HepG2 (cell line): ENCODE results near the gene EMC9. TPM values are rescaled to one million over a fixed set of nuclear protein-coding genes. Genes with fewer than 3 reads are reported as not detected.

Source experiments
- AHR ChIP-seq: IDR thresholded peaks from 2 replicates; pipeline ENCODE4 v1.6.1; 2018; ENCODE audit warnings: missing genetic modification reagents, missing compliant biosample characterization
- BCL3 ChIP-seq: sonication (generic); formaldehyde crosslinking; IDR thresholded peaks from 2 replicates; pipeline ENCODE4 v1.5.1; 2020; ENCODE audit warnings: mild to moderate bottlenecking, missing genetic modification reagents, moderate library complexity
- BCL6 ChIP-seq: IDR thresholded peaks from 2 replicates; pipeline ENCODE4 v1.6.1; 2016; ENCODE audit warnings: missing genetic modification reagents, missing compliant biosample characterization
- CREBL2 ChIP-seq: sonication (generic); formaldehyde crosslinking; IDR thresholded peaks from 2 replicates; pipeline ENCODE4 v1.8.1; 2023; ENCODE audit warnings: missing genetic modification reagents, mild to moderate bottlenecking, borderline replicate concordance
- DR1 ChIP-seq: sonication (generic); formaldehyde crosslinking; IDR thresholded peaks from 2 replicates; pipeline ENCODE4 v1.8.0; 2021; ENCODE audit warnings: mild to moderate bottlenecking, missing genetic modification reagents, inconsistent platforms
- E2F5 ChIP-seq: sonication (generic); formaldehyde crosslinking; conservative IDR thresholded peaks from 2 replicates; pipeline ENCODE4 v1.4.0; 2020; ENCODE audit warnings: missing genetic modification reagents
- FOXA3 ChIP-seq: IDR thresholded peaks from 2 replicates; pipeline ENCODE4 v1.6.1; 2016; ENCODE audit warnings: missing genetic modification reagents, missing compliant biosample characterization
- FOXP1 ChIP-seq, 2 experiments: fragments of 450-650 bp in 1 of 2; IDR thresholded peaks; 2 replicates each; pipeline ENCODE4 v1.6.1; 2017 to 2018; ENCODE audit warnings: antibody characterized with exemption in 1 of 2
- GZF1 ChIP-seq: sonication (generic); formaldehyde crosslinking; IDR thresholded peaks from 2 replicates; pipeline ENCODE4 v1.5.1; 2020; ENCODE audit warnings: mild to moderate bottlenecking, missing genetic modification reagents
- HMGXB4 ChIP-seq, 2 experiments: sonication (generic) in 1 of 2; formaldehyde crosslinking in 1 of 2; IDR thresholded peaks; 2 replicates each; pipeline versions ENCODE4 v1.4.0 to v1.6.1; 2018 to 2020; ENCODE audit warnings: missing genetic modification reagents in 2 of 2, borderline replicate concordance in 1 of 2, low read depth in 1 of 2, mild to moderate bottlenecking in 1 of 2, missing biosample characterization in 1 of 2
- MZF1 ChIP-seq: sonication (generic); formaldehyde crosslinking; IDR thresholded peaks from 2 replicates; pipeline ENCODE4 v1.8.1; 2023; ENCODE audit warnings: mild to moderate bottlenecking, missing genetic modification reagents, borderline replicate concordance
- PLRG1 ChIP-seq: fragments of 450-650 bp; conservative IDR thresholded peaks from 2 replicates; pipeline ENCODE4 v1.6.1; 2016
- POLR2AphosphoS2 ChIP-seq: IDR thresholded peaks from 2 replicates; pipeline ENCODE4 v1.6.1; 2011; ENCODE audit warnings: low read depth, low read length, improper control_type of control experiment
- RNF219 ChIP-seq: sonication (generic); formaldehyde crosslinking; IDR thresholded peaks from 2 replicates; pipeline ENCODE4 v1.5.0; 2020; ENCODE audit warnings: mild to moderate bottlenecking, missing genetic modification reagents
- SMARCE1 ChIP-seq: fragments of 450-650 bp; IDR thresholded peaks from 2 replicates; pipeline ENCODE4 v1.6.1; 2017; ENCODE audit warnings: borderline replicate concordance
- SNAPC5 ChIP-seq: sonication (generic); formaldehyde crosslinking; IDR thresholded peaks from 2 replicates; pipeline ENCODE4 v1.8.1; 2023; ENCODE audit warnings: mild to moderate bottlenecking, missing genetic modification reagents, borderline replicate concordance
- SP4 ChIP-seq: sonication (generic); formaldehyde crosslinking; IDR thresholded peaks from 2 replicates; pipeline ENCODE4 v1.8.1; 2023; ENCODE audit warnings: mild to moderate bottlenecking, missing genetic modification reagents
- ZNF225 ChIP-seq: sonication (generic); formaldehyde crosslinking; IDR thresholded peaks from 2 replicates; pipeline ENCODE4 v1.4.0; 2020; ENCODE audit warnings: mild to moderate bottlenecking, missing genetic modification reagents
- ZNF530 ChIP-seq: sonication (generic); formaldehyde crosslinking; IDR thresholded peaks from 2 replicates; pipeline ENCODE4 v1.5.0; 2020; ENCODE audit warnings: low read depth, mild to moderate bottlenecking, missing genetic modification reagents
- ZUFSP ChIP-seq: sonication (generic); formaldehyde crosslinking; IDR thresholded peaks from 2 replicates; pipeline ENCODE4 v1.9.0; 2021; ENCODE audit warnings: missing genetic modification reagents, mild to moderate bottlenecking, borderline replicate concordance
- polyA plus RNA-seq, 8 experiments: library from polyadenylated mRNA; depleted of rRNA in 3 of 8; stranded (reverse) in 7 of 8; unstranded in 1 of 8; fragments of >200 nt; fragmentation: Illumina TruSeq in 4 of 8; extraction: Trizol in 4 of 8; gene quantifications; 2 replicates each; pipeline versions ENCODE4 v1.2.1 to v1.2.3, GENCODE V29; 2011 to 2016; ENCODE audit warnings: low read depth in 4 of 8, missing spikeins in 1 of 8, mixed read lengths in 1 of 8; ENCODE audit not compliant: insufficient read depth in 1 of 8
- total RNA-seq, 5 experiments: library from RNA; depleted of rRNA; stranded (reverse); fragments of >200 nt; fragmentation: Illumina TruSeq; extraction: Trizol; gene quantifications; 2 replicates each; pipeline ENCODE4 v1.2.3, GENCODE V29; 2016; ENCODE audit warnings: low read depth in 1 of 5

Gene EMC9
- total and polyA plus RNA-seq, 2 of the 13 experiments (the other 11 are each of a cell fraction or from before 2014, with no cell fraction given) = 60.5 to 78.7 TPM

- TF ChIP-seq DR1 (CRISPR knock-in tag) (peak; percentile 92; the same call in 1 of the 2 replicates), FOXA3 (CRISPR knock-in tag) (peak; percentile 94), AHR (CRISPR knock-in tag) (peak; percentile 98), E2F5 (CRISPR knock-in tag) (peak; percentile 90), HMGXB4 (CRISPR knock-in tag; IDR thresholded peaks at IDR 0.05; ENCODE audit: borderline replicate concordance in 1 of 2, low read depth in 1 of 2) (peak in 1 of 2 experiments; percentile 80; a peak in 3 of 4 replicates), MZF1 (CRISPR knock-in tag) (peak; percentile 99), BCL6 (peak; percentile 77), SP4 (no peak), SNAPC5 (CRISPR knock-in tag) (peak; percentile 82; the same call in 1 of the 2 replicates), RNF219 (CRISPR knock-in tag) (no peak), ZNF225 (CRISPR knock-in tag) (peak; percentile 98), ZUFSP (no peak), BCL3 (CRISPR knock-in tag) (peak; percentile 98), SMARCE1 (no peak), CREBL2 (CRISPR knock-in tag) (peak; percentile 99), FOXP1 (IDR thresholded peaks at IDR 0.05) (no peak; the same call in 1 of the 2 replicates), FOXP1 (CRISPR knock-in tag; IDR thresholded peaks at IDR 0.05) (peak; percentile 5; the same call in 1 of the 2 replicates), ZNF530 (no peak), POLR2AphosphoS2 (peak; percentile 87; the same call in 1 of the 2 replicates), GZF1 (CRISPR knock-in tag) (peak; percentile 87), PLRG1 (no peak)
These were observed 26.6 kb downstream of the EMC9 start, which contains the start of the genes DCAF11 and NRL (continued) for GRCh38 chr14:24114532-24115421.
